GM18519 (cell line): ENCODE results near the gene FOSB.
A peak's percentile ranks its signal among the peaks of the same experiment; 100 is the strongest.
"Not testable (repeated sequence)": the region's sequence is repeated elsewhere in the genome, so short reads cannot be mapped to it uniquely, and the experiment has no call there.

ENCODE experiments used
- ATAC-seq: cut with Tn5 transposase; IDR thresholded peaks from one replicate; pipeline ENCODE4 v1.9.1; 2021; ENCODE audit warnings: mild to moderate bottlenecking, moderate library complexity; ENCODE audit not compliant: unreplicated experiment, low FRiP score

The FOSB gene

DNA sequence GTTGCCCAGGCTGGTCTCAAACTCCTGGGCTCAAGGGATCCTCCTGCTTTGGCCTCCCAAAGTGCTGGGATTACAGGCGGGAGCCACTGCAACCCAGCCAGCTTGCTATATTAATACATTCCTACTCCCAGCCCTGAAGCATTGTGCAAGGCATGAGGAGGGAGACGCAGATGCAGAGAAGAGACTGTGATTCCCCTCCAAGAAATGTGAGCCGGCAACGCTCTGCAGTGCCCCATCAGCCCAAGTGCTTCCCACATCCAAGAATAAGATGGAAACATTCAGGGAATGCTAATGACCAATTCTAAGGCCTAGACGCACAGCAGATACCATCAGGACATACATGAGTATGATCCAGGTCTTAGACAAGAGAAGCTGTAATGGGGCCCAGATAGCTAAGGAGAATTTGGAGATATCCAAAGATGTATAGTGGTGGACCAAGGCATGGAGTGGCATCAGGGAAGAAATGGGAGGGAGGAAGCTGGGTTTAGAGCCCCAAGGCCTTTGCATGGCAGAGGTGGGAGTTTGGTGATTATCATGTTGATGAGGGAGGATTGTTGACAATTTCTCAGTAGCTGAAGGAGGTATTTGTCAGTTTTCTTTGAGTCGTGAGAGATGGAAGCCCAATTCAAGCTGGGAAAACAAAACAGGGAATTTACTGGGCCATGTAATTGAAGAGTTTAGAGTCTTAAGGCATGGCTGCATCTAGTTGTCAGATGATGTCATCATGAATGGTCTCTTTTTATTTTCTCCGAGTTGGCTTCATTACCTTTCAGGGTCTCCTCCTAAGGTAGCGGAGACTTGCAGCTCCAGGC, 33.3 kb downstream of the FOSB start:
- ATAC-seq = no peak

DNA sequence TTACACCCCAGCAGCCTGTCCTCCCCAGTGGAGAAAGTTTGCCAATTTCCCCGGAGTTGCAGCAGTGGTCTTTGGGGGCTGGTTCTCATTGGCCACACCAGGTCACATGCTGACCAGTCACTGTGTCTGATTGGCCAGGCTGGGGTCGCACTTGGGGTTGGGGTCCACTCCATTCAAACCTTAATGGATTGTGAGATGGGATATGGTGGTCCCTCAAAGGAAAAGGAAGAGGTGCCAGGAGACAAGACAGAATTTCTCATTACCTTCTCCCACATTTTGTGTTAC, 33.9 kb downstream of the FOSB start:
- no peak for ATAC-seq

GRCh38 chr19:45502111-45502510, 34.3 kb downstream of the FOSB start:
- no peak for ATAC-seq

GRCh38 chr19:45503909-45504308, 36.1 kb downstream of the FOSB start:
- ATAC-seq = no peak

GRCh38 chr19:45505151-45505995, 37.6 kb downstream of the FOSB start:
- no peak for ATAC-seq

DNA sequence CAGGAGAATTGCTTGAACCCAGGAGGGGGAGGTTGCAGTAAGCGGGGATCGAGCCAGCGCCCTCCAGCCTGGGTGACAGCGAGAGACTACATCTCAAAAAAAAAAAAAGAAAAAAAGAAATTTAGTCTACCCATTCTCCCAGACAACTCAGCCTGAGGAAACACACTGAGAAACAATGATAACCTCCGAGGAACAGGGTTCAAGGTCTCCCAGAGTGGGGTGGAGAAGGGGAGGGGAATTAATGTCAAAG, 38.1 kb downstream of the FOSB start:
- no peak for ATAC-seq

DNA sequence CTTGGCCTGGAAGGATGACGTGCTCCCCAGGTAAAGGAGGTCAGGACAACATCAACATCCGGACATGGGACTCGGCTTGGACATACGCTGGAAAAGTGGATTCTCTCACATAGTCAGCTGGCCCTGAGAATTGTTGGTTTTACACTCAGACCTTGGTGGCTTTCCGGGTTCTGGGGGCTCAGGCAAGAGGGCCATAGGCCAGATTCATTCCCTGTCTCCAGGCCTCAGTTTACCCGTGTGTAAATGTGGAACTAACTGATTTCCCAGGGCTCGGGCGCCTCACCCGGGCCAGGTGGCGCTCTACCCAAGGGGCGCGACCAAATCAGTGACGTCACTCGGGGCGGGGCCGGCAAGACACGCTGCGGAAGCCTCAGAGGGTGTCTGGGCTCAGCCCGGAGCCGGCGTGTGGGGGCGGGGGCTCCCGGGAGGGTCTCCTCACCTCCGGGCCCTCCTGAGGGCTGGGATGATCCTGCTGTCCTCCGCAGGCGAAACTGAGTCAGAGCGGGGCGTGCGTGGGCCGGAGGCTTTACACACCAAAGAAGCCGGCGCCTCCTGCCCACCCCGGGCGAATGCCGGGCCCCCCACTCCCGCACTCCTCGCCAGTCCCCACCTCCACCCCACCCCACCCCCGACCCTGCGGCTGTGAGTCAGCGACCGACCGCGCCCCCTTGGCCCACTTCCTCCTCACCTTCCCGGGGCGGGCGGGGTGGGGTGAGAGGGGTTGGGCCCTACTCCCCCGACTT, 38.6 kb downstream of the FOSB start:
- peak; percentile 54 for ATAC-seq

DNA sequence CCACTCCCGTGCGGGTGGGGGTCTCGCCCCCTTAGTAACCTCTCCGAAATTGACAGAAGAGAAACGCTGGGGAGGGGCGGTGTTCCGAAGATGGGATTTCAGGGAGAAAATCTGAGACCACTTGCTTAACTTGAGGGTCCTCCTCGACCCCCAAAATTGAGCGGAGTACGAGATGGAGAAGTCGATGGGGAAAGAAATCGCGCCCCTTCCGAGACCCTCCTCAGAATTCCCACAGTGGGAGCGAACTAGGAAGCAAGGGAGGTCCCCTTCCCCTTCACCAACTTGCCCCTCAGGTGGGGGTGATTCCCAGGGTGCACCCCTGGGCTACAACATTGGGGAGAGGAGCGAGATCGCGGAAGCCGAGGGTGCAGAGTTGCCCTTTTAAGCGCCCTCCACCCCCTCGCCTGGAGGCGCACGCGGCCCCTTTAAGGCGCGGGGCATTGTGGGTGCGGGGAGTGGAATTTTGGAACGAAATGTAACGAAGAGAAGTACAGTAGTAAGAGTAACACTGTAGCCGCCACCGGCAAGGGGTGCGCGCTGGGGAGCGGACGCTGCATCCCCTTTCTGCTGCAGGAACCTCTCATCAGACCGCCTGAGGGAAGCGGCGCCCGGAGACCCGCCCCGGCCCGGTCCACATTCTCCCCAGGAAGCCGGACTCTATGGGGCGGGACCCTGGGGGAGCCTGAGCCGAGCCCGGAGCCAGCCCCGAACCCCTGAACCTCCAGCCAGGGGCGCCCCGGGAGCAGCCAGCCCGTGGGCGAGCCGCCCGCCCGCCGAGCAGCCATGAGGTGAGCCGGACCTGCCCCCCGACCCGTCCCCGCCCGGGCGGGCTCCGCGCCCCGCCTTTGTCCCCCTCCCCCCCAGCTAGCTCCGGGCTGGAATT, 39.4 kb downstream of the FOSB start, which contains the start of gene VASP:
VASP (plus strand) TSS at position 491 of the 883 bp plus-strand sequence; CDS start at position 784, 293 bp downstream.
- ATAC-seq = peak; percentile 31

GRCh38 chr19:45507872-45508416, 40.1 kb downstream of the FOSB start:
- no peak for ATAC-seq

GRCh38 chr19:45508417-45508860, 40.6 kb downstream of the FOSB start:
- ATAC-seq = no peak

DNA sequence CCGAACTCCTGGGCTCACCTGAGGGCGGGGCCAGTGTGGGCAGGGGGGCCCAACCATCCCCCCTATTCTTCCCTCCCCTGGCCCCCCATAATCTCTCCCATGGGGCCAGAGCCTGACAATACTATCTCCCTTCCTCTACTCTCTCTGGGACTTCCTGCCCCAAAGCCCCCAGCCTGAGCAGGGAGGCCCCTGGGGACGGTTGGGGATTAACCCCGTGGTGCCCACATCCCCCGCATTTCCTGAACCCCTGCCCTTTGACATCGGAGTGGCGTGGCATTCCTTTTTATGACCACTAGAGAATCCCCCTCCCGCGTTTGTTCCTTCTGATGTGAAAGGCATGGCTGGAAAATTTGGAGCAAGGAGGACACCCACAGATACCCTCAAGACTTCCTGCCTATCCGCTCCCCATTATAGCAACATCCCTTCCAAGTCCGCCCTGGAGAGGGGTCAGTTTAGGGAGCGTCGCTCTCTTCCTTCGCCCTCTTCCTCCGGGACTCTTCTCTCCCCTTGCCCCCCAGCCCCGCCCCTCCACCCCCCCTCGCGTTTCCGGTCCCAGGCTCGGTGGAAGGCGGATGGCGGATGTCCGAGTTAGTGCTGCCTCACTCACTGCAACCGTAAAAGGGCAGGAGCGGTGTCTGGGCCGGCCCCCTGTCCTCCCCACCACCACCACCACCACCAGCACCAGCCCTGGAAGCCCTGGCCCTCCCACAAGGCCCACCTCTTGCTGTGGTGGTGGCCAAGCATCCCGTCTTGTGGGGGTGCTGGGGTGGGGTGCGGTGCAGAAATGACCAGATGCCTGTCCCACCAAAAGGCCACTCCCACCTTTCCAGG, 41.3 kb downstream of the FOSB start:
- no peak for ATAC-seq

GRCh38 chr19:45509692-45510015, 41.9 kb downstream of the FOSB start:
- ATAC-seq = no peak

DNA sequence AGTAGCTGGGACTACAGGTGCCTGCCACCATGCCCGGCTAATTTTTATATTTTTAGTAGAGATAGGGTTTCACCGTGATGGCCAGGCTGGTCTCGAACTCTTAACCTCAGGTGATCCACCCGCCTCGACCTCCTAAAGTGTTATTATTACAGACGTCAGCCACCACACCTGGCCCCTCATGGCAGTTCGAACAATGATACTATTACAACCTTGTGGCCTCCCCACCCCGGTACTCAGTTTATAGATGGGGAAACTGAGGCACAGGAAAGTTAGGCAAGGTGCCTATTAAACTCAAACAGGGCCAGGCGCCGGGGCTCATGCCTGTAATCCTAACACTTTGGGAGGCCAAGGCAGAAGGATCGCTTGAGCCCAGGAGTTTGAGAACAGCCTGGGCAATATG, 42.6 kb downstream of the FOSB start:
- not testable (repeated sequence) for ATAC-seq

DNA sequence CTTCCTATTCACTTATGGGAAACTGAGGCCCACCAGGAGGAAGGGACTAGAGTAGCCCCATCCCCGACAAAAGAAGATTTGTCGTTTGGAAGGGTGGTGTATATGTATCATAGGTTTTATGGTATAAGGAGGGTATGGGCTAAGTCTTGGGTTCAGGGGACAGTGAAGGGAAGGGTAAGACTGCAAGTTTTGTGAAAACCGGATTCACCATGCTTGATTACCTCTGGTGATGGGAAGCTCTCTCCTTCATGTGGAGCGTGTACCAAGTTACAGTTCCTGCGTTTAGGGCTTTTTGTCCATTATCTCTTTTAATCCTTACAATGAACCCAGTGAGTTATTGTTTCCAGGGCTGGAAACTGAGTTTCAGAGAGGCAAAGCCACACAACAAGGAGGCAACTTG, 43.3 kb downstream of the FOSB start:
- no peak for ATAC-seq

DNA sequence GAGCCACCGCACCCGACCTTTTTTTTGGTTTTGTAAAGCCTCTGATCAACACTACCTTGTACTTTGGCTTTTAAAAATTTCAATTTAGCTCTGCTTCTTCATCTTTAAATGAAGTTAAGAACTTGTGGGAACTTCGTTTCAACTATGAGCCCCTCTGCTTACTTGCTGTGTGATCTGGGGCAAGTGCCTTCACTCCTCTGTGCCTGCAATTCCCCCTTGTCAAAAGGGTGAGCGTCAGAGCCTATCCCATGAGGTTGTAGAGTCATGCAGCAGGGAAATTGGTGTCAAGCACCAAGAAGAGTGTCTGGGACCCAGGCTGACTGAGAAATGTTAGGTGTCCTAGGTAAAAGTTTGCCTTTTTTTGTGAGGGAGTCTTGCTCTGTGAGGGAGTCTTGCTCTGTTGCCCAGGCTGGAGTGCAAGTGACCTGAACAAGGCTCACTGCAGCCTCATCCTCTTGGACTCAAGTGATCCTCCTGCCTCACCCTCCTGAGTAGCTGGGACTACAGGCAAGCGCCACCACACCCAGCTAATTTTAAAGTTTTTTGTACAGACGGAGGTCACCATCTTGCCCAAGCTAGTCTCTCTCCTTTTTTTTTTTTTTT, 45.2 kb downstream of the FOSB start:
- no peak for ATAC-seq

DNA sequence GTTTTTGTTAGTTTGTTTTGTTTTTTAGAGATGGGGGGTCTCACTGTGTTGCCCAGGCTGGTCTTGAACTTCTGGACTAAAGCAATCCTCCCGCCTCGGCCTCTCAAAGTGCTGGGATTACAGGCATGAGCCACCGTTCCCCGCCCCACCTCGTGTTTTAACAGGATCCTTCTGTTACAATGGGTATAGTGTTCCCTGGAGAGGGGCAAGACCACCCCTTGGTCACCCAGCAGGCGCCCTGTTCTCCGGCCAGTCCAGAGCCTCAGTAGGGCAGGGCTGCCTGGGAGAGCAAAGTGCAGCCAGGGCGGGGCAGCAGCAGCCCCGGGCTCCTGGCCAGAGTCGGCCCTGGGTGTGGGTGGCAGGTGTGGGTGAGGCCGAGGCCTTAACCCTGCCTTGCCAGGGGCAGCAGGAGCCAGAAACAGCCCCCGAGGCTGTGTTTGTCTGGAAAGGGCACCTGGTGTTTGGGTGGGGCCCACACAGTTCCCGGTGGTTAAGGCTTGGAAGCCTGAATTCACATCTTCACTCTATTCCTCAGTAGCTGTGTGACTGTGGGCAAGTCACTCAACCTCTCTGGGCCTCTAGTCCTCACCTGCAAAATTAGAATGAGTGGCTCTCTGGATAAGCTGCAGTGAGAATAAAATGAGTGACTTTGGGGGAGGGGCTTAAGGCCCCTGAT, 46.7 kb downstream of the FOSB start:
- ATAC-seq = no peak

- ATAC-seq = no peak
Measured at GRCh38 chr19:45515081-45515624, 47.4 kb downstream of the FOSB start.

- no peak for ATAC-seq
Measured at GRCh38 chr19:45515807-45516401, 48.1 kb downstream of the FOSB start.
